Loucy (cell line): ENCODE measurements around the gene MUS81.

Experiments
- EZH2phosphoT487 ChIP-seq: fragments of 200-600 bp; IDR thresholded peaks from 2 replicates; pipeline ENCODE4 v1.6.1; 2018; ENCODE audit warnings: antibody characterized with exemption, mild to moderate bottlenecking, moderate library complexity, borderline replicate concordance
- TF ChIP-seq, protein P1 (sequence below): fragments of 200-600 bp; sonication (generic); conservative IDR thresholded peaks from 2 replicates; pipeline ENCODE4 v1.5.1; 2014; ENCODE audit warnings: mild to moderate bottlenecking, antibody characterized with exemption, low read length

DNA sequence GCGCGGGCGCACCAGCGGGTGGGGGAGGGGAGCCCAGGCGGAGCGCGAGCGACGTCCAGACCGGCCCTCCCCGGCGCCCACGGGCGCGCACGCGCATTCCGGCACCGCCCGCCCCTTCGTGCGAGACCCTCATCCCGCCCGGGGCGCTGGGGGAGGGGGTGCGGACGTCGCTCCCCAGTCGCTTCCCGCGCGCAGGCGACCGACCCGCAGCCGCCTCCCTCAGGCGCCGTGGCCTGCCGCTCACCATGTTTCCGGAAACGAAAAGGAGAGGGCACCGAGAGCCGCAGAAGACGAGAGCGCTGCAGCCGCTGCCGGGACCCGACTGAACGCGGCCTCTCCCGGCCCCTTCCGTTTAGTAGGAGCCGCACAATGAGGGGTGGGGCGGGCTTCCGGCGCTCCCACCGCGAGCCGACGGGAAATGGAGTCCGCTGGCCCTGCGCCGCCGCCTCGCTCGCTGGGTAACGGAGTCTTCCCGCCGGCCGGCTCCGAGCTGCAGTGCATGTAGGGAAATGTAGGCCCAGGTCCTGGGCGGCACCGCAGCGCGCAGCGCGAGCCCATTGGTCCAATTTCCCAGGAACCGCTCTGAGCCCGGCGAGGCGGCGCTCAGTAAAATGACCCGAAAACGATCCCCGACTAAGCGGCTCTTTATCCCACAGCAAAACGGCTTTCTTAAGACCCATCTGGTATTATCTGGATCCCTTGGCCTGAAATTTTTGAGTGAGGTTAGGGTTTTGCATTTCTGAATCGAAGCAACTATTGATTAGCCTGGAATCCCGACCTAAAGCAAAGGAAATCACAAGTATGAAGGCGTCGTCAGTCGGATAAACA, 2.2 kb upstream of the MUS81 start, which contains the start of gene CFL1:
- TF ChIP-seq, protein P1, sequence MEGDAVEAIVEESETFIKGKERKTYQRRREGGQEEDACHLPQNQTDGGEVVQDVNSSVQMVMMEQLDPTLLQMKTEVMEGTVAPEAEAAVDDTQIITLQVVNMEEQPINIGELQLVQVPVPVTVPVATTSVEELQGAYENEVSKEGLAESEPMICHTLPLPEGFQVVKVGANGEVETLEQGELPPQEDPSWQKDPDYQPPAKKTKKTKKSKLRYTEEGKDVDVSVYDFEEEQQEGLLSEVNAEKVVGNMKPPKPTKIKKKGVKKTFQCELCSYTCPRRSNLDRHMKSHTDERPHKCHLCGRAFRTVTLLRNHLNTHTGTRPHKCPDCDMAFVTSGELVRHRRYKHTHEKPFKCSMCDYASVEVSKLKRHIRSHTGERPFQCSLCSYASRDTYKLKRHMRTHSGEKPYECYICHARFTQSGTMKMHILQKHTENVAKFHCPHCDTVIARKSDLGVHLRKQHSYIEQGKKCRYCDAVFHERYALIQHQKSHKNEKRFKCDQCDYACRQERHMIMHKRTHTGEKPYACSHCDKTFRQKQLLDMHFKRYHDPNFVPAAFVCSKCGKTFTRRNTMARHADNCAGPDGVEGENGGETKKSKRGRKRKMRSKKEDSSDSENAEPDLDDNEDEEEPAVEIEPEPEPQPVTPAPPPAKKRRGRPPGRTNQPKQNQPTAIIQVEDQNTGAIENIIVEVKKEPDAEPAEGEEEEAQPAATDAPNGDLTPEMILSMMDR: no peak
- TF ChIP-seq EZH2phosphoT487: no peak
